Amniotic stem cell (primary cell): ENCODE data around the gene BARHL1.

Experiments
- DNase-seq: peaks from one replicate; lab custom pipeline; 2025; lab: John Stamatoyannopoulos, UW

BARHL1 gene

GRCh38 chr9:132582276-132582785 is at the start of gene BARHL1:
Gene BARHL1 (plus strand): TSS chr9:132582606. CDS start chr9:132582798, 192 bp downstream.
- DNase-seq: no peak

- DNase-seq: no peak
Measured at GRCh38 chr9:132534832-132535231, 47.6 kb upstream of the BARHL1 start.

- no peak for DNase-seq
Measured at GRCh38 chr9:132536124-132536523, 46.3 kb upstream of the BARHL1 start.

GRCh38 chr9:132537352-132537751 is 45.1 kb upstream of the BARHL1 start:
- no peak for DNase-seq

- no peak for DNase-seq
Measured at GRCh38 chr9:132538071-132538470, 44.3 kb upstream of the BARHL1 start.

GRCh38 chr9:132539096-132539495 is 43.3 kb upstream of the BARHL1 start:
- no peak for DNase-seq

- DNase-seq: no peak
Measured at GRCh38 chr9:132541051-132541450, 41.4 kb upstream of the BARHL1 start.

- no peak for DNase-seq
Measured at GRCh38 chr9:132541870-132542830, 40.3 kb upstream of the BARHL1 start.

GRCh38 chr9:132543251-132543650 is 39.2 kb upstream of the BARHL1 start:
- no peak for DNase-seq

- DNase-seq: no peak
Measured at GRCh38 chr9:132543960-132544359, 38.4 kb upstream of the BARHL1 start.

GRCh38 chr9:132545578-132545977 is 36.8 kb upstream of the BARHL1 start:
- DNase-seq: no peak

- DNase-seq: no peak
Measured at GRCh38 chr9:132546148-132547051, 36.0 kb upstream of the BARHL1 start.

- no peak for DNase-seq
Measured at GRCh38 chr9:132547052-132547431, 35.4 kb upstream of the BARHL1 start.

- DNase-seq: no peak
Measured at GRCh38 chr9:132547436-132547835, 35.0 kb upstream of the BARHL1 start.

GRCh38 chr9:132547976-132548730 is 34.3 kb upstream of the BARHL1 start:
- DNase-seq: no peak

- no peak for DNase-seq
Measured at GRCh38 chr9:132548751-132549640, 33.4 kb upstream of the BARHL1 start.

GRCh38 chr9:132551556-132551955 is 30.9 kb upstream of the BARHL1 start:
- no peak for DNase-seq

- DNase-seq: no peak
Measured at GRCh38 chr9:132552041-132552440, 30.4 kb upstream of the BARHL1 start.

GRCh38 chr9:132554755-132555154 is 27.7 kb upstream of the BARHL1 start:
- DNase-seq: no peak

GRCh38 chr9:132555528-132555927 is 26.9 kb upstream of the BARHL1 start:
- DNase-seq: no peak

GRCh38 chr9:132556235-132556634 is 26.2 kb upstream of the BARHL1 start:
- no peak for DNase-seq
